C4-2B (cell line): ENCODE data around the gene CTCFL.
"Not testable (repeated sequence)": the region's sequence is repeated elsewhere in the genome, so short reads cannot be mapped to it uniquely, and the experiment has no call there.

Source experiments
- H3K27ac ChIP-seq: fragments of 450-650 bp; 2 replicates; pipeline ENCODE4 v1.5.1; 2017
- ZFX ChIP-seq: fragments of 450-650 bp; IDR thresholded peaks from 2 replicates; pipeline ENCODE4 v1.6.1; 2017
- TF ChIP-seq, protein P1 (sequence below): fragments of 450-650 bp; conservative IDR thresholded peaks from 2 replicates; pipeline ENCODE4 v1.5.1; 2017; ENCODE audit warnings: mild to moderate bottlenecking

The CTCFL gene

DNA sequence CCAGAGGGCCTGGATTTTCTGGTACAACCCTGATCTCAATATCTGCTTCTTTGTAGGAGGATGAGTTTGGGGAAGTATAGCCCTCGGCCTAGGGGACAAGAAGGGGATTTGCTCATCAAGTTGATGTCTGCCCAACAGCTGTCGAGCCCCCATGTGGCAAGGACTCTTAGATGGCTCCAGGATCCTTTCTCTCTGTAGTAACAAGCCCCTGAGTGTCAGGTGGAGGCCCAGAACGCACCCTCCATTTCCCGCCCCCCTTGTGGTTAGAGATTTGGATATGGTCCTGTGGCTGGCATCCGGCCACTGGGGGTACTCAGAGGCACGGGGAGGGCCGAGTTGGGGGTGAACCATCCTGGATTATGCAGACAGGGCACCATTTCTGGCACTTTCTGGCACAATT is 50.1 kb downstream of the CTCFL start:
- no peak overlapping the region for H3K27ac ChIP-seq
- no peak for TF ChIP-seq ZFX
- TF ChIP-seq, protein P1, sequence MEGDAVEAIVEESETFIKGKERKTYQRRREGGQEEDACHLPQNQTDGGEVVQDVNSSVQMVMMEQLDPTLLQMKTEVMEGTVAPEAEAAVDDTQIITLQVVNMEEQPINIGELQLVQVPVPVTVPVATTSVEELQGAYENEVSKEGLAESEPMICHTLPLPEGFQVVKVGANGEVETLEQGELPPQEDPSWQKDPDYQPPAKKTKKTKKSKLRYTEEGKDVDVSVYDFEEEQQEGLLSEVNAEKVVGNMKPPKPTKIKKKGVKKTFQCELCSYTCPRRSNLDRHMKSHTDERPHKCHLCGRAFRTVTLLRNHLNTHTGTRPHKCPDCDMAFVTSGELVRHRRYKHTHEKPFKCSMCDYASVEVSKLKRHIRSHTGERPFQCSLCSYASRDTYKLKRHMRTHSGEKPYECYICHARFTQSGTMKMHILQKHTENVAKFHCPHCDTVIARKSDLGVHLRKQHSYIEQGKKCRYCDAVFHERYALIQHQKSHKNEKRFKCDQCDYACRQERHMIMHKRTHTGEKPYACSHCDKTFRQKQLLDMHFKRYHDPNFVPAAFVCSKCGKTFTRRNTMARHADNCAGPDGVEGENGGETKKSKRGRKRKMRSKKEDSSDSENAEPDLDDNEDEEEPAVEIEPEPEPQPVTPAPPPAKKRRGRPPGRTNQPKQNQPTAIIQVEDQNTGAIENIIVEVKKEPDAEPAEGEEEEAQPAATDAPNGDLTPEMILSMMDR = no peak

DNA sequence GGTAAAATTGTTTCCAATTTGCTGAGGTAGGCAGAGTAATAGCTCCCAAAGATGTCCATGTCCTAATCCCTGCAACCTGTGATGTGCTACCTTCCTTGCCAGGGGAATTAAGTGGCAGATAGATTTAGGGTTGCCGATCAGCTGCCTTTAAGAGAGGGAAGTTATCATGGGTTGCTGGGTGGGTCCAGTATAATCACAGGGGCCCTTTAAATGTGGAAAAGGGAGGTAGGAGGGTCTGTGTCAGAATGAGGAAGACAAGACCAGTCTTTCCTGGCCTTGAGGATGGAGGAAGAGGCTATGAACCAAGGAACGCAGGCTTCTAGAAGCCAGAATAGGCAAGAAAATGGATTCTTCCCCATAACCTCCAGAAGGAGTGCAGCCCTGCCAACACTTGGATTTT is 50.7 kb downstream of the CTCFL start:
- TF ChIP-seq, protein P1 = no peak
- no peak overlapping the region for H3K27ac ChIP-seq

DNA sequence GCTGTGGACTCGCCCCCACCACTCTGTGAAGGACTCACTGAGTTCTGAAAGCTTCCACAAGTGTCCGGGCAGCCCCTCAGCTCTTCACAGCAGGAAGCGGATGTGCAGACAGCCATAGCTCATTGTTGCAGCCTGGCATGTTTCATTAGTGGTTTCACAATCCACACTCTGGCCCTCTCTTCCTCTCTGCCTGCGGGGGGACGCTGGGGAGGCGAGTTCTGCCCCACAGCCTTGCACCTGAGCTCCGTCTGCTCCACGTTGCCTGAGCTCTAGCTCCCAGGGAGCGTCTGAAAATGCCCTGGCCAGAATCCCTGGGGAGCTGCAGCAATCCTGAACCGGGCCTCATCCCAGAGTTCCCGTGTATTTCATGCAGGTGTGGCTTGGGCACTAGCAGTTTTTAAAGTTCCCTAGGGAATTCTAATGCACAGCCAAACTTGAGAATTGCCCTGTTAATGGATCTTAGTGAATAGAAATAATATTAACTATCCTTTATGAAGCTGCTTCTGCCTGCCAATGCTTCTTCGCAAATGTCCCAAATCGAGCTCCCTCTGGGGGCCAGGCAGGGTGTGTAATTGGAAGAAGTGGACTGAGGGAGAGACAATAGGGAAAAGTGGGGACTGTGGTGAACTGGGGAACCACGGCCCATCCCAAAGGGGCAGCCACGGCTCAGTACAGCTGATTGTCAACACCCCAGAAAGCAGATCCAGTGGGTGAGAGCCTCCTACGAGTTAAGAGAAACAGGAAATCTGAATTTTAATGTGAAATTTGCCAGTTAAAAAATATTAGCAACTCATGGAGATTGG is 51.5 kb downstream of the CTCFL start:
- H3K27ac ChIP-seq = no peak overlapping the region
- TF ChIP-seq, protein P1 = no peak; the same call in 1 of the 2 replicates
- TF ChIP-seq ZFX = no peak

DNA sequence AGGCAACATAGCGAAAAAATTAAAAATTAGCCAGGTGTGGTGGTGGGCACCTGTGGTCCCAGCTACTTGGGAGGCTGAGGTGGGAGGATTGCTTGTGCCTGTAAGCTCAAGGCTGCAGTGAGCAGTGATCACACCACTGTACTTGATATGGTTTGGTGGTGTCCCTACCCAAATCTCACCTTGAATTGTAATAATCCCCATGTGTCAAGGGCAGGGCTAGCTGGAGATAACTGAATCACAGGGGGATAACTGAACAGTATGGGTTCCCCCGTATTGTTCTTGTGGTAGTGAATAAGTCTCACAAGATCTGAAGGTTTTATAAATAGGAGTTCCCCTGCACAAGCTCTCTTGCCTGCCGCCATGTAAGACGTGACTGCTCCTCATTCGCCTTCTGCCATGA is 52.5 kb downstream of the CTCFL start:
- H3K27ac ChIP-seq = not testable (repeated sequence)

DNA sequence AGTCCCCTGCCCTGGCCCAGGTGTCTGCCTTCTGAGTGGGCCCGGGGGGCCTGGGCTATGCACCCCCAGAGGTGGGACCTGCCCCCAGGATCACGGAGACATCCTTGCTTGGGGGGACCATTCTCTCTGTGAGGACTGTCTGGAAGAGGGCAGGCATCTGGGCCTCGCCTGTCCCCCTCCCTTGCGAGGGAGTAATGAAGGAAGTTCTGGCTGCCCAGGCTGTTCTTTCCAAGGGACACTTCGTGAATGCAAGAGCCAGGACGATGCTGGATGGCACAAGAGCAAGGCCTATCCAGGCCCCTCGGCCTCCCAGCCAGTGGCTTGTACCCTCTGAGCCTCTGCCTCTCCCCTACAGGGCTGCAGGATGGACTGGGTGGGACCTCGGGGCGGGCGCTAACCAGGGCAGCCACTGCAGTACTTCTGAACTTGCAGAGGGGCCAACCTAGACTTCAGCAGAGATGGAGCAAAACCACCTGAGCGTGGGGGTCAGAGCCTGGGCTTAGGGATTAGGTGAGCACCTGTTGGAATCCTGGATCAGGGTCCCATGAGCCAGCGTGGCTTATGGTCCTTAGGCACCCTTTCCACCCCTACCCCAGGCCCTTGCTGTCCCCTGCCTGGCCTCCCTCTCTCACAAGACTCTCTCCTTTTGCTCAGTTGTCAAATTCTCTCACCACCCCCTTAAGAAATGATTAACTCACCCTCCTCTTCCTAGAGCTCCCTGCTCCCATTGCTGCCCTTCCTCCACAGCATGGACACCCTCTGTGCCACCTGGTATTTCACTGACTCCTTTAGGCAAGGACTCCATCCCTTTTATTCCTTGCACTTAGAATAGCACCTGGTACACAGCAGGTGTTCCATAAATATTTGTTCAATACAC is 53.2 kb downstream of the CTCFL start:
- TF ChIP-seq ZFX = no peak
- TF ChIP-seq, protein P1 = no peak
- H3K27ac ChIP-seq = no peak overlapping the region

DNA sequence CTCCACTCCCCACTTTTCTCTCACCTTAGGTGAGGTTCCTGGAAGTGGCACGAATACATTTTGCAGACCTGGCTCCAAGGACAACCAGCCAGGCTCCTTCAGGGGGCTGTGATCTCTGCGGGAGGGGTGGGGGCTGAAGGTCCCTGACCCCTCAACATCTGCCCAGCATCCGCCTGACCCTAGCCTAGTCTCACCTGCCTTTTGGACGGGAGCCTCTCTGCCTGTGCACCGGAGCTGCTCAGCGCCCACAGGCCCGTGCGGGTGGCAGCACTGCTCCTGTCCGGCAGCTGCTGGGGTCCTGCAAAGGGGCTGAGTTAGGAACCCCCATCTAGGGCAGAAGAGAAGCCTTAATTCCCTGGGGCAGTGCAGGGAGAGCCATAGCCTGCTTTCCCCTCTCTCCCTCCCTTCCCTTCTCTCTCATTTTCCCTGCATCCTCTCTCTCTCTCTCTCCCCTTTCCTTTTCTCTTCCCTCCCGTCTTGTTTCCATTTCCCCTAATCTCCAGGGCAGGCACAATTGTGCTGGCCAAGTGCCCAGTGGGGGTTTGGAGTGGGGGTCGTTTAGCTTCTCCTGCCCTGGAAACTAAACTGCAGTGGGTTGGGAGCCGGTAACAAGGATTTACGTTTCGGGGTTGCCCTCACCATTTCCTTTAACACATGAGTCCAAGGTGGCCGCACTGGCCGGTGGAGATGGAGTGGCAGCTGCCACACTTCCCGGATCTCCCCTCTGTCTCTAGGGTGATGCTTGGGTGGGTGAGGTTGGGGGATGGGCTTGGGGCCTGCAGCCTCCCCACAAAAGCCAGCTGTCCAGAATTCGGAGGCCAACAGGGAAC is 54.1 kb downstream of the CTCFL start:
- no peak for TF ChIP-seq ZFX
- TF ChIP-seq, protein P1 = no peak
- no peak overlapping the region for H3K27ac ChIP-seq

DNA sequence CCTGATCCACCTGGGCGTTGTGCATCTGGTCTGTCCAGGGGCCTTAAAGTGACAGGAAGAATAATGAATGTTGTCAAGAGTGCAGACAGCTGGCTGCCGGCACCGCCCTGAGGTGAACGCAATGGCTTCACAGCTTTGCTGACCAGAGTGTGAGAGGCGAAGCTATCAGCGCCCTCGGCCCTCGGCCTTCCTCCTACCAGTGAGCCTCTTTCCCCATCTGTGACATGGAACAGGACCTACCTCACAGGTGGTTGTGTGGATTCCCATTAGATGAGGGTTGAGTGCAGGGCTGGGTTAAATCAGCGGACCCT is 54.8 kb downstream of the CTCFL start:
- no peak overlapping the region for H3K27ac ChIP-seq
- TF ChIP-seq, protein P1 = no peak
- no peak for TF ChIP-seq ZFX
